ENCODE results near the gene KRT36. TPM values are rescaled to one million over a fixed set of nuclear protein-coding genes. Genes with fewer than 3 reads are reported as not detected.

The KRT36 gene
- total and polyA plus RNA-seq, 2 of the 8 experiments (the other 6 are each of a cell fraction or from before 2014, with no cell fraction given) = not detected

GRCh38 chr17:41486809-41487530, 2.7 kb downstream of the KRT36 start:
- CTCF ChIA-PET (ENCODE audit: partially characterized antibody) = interaction anchor here (0.6 to 33.9 kb wide), 49 partner anchors 6 to 883 kb away, joined by 3 to 427 read pairs (median 4); partner anchors contain the start of genes KRT13, KRT15, KRT19 and KRT33B
- H2AK5ac ChIP-seq (ENCODE audit: low read depth, low read length) = no peak overlapping the region
- TF ChIP-seq SRF (IDR thresholded peaks at IDR 0.05; ENCODE audit: low read depth, low read length) = no peak
- no peak for TF ChIP-seq BCL11A (IDR thresholded peaks at IDR 0.05; ENCODE audit: low read depth in 2 of 2, low read length in 2 of 2)
- no peak for TF ChIP-seq TAF1 (IDR thresholded peaks at IDR 0.05; ENCODE audit: low read depth, low read length)
- no peak for TF ChIP-seq EGR1 (IDR thresholded peaks at IDR 0.05; ENCODE audit: borderline replicate concordance, low read depth, low read length)
- no peak for TF ChIP-seq SP4 (IDR thresholded peaks at IDR 0.05; ENCODE audit: low read length)
- TF ChIP-seq CTBP2 (IDR thresholded peaks at IDR 0.05; ENCODE audit: borderline replicate concordance, insufficient read depth, insufficient read length, low read length) = no peak
- no peak for TF ChIP-seq RBBP5 (IDR thresholded peaks at IDR 0.05; ENCODE audit: borderline replicate concordance, low read depth, low read length)
- no peak for TF ChIP-seq POU5F1 (IDR thresholded peaks at IDR 0.05; ENCODE audit: low read depth, low read length)
- TF ChIP-seq CTCF (IDR thresholded peaks at IDR 0.05; ENCODE audit: control extremely low read depth in 1 of 3, insufficient read depth in 1 of 3, low read depth in 1 of 3, low read length in 3 of 3) = peak; percentile 90 to 98 (median 93)
- no peak for TF ChIP-seq CHD1 (IDR thresholded peaks at IDR 0.05; ENCODE audit: low read depth, low read length)

More at GRCh38 chr17:41486809-41487530, 2.7 kb downstream of the KRT36 start:
- Histone ChIP-seq H3K4me3 (ENCODE audit: extremely low read depth in 1 of 4, insufficient read depth in 2 of 4, low read depth in 3 of 4, low read length in 4 of 4) (no peak overlapping the region), H3K9ac (replicated peaks in 1 of 4; ENCODE audit: extremely low read depth in 1 of 4, low read depth in 3 of 4, low read length in 3 of 4) (no peak overlapping the region), H3K4me1 (replicated peaks in 1 of 4; ENCODE audit: control insufficient read depth in 3 of 4, insufficient read depth in 4 of 4, low read length in 3 of 4) (no peaks in the 10 kb centered on the region; a peak in 2 of 7 replicates), H3K9me3 (ENCODE audit: insufficient read depth in 2 of 2, low read depth in 1 of 2, low read length in 1 of 2) (no peaks in the 10 kb centered on the region), H3K27me3 (replicated peaks in 1 of 4; ENCODE audit: control insufficient read depth in 3 of 4, extremely low read depth in 1 of 4, insufficient read depth in 3 of 4, low read length in 3 of 4) (peaks cover 0 to 12% (median 6%) of the 10 kb centered on the region in 4 experiments; a peak in 6 of 7 replicates), H2BK20ac (ENCODE audit: low read length) (no peak overlapping the region), H3K4ac (replicated peaks; ENCODE audit: insufficient read length, low read depth, low read length) (no peak overlapping the region), H3K27ac (ENCODE audit: low read depth, low read length) (no peak overlapping the region), H2BK5ac (ENCODE audit: low read depth, low read length) (no peak overlapping the region), H3K23me2 (ENCODE audit: low read depth, low read length) (no peaks in the 10 kb centered on the region), H3K36me3 (ENCODE audit: control insufficient read depth in 2 of 4, insufficient read depth in 4 of 4, low read length in 3 of 4) (no peaks in the 10 kb centered on the region), H3K4me2 (ENCODE audit: insufficient read depth in 1 of 2, low read depth in 2 of 2, low read length in 2 of 2) (no peak overlapping the region), H3K14ac (ENCODE audit: insufficient read length) (no peak overlapping the region), H4K20me1 (replicated peaks in 1 of 2; ENCODE audit: control insufficient read depth in 1 of 2, insufficient read depth in 2 of 2, low read length in 2 of 2) (no peaks in the 10 kb centered on the region), H3K79me2 (ENCODE audit: control insufficient read depth in 1 of 2, insufficient read depth in 2 of 2, low read length in 2 of 2) (no peaks in the 10 kb centered on the region), H2BK15ac (ENCODE audit: low read length) (no peak overlapping the region), H3K79me1 (ENCODE audit: low read depth, low read length) (no peaks in the 10 kb centered on the region), H4K91ac (replicated peaks; ENCODE audit: insufficient read length, low read length) (no peak overlapping the region), H2BK120ac (replicated peaks; ENCODE audit: low read depth, low read length) (no peak overlapping the region), H4K8ac (ENCODE audit: extremely low read depth, insufficient read depth, low read length) (peak overlapping the region; percentile 52; the same call in 1 of the 2 replicates), H3K18ac (ENCODE audit: extremely low read depth, low read length) (no peak overlapping the region), H3K23ac (ENCODE audit: insufficient read length) (no peak overlapping the region), H2AFZ (ENCODE audit: low read length) (peak overlapping the region; percentile 72; the same call in 1 of the 2 replicates), H4K5ac (ENCODE audit: insufficient read length, low read depth, low read length) (no peak overlapping the region), H3K56ac (replicated peaks; ENCODE audit: insufficient read length, low read depth, low read length) (no peak overlapping the region), H2BK12ac (ENCODE audit: low read depth, low read length) (peak overlapping the region; percentile 65; the same call in 1 of the 2 replicates)
- DNase-seq (ENCODE audit: low read depth in 1 of 2, low spot score in 2 of 2) (peak; percentile 59 to 97), FAIRE-seq (no peak)
- POLR2A ChIA-PET (ENCODE audit: partially characterized antibody) = interaction anchor here (0.8 to 1.4 kb wide), 2 partner anchors 41 to 48 kb away, joined by 3 to 9 read pairs; partner anchors contain the start of gene KRT19
- whole genome bisulfite sequencing, 2 experiments (ENCODE audit: extremely low coverage in 1 of 2, insufficient coverage in 1 of 2, insufficient read length in 1 of 2, insufficient replicate concordance in 2 of 2, low coverage in 1 of 2, low lambda C conversion rate in 2 of 2, missing lambda C conversion rate in 1 of 2) = 61% methylated on average over 27 of the region's 29 CpGs; no CpG with 5 or more reads in 1 of the 2 experiments
